ENCODE data around the gene ONECUT3.

Gene ONECUT3

DNA sequence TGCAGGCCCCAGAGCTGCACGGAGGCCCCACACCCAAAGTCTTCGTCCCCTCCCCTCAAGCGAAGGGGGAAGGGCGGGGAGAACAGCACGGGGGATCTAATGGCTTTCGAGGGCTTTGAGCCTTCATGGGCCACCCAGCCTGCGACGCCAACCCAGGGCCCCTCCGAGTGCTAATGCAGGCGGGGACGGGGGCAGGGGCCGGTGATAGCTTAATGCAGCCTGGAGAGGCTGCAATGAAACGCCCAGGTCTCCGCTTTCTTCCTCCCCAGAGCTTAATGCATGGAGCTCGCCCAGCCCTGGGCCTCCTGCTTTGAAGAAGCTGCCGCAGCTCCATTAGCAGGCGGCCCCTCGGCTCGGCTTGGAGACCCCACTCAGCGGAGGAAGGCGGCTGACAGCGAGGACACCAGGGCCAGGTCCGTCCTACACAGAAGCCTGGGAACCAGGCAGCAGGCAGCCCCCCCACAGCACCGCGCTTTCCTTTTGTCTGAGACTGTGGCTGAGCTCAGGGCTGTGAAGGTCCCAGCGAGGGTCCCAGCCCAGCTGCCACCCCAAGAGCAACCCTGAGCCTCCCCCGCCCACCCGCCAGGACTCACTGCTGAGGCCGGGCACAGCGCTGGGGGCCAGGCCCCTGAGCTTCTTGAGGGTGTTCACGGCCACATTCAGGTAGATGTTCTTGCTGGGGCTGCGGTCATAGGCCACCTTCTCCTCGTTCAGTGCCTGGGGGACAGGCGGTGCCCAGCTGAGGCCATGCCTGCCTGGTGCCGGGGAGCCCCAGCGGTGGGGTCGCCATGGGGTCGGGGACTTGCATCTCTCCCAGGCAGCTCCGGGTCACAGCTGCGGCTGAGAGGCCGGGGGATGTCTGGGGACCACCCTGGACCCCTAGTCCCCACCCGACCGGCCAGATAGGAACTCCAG, 66.3 kb downstream of the ONECUT3 start:
- CTCF ChIA-PET, result interaction anchor here (1.3 to 1.9 kb wide), 2 partner anchors 18 to 147 kb away, joined by 4 to 5 read pairs; no protein-coding TSS in a partner anchor
- no peak for DNase-seq (ENCODE audit: extremely low spot score)
- POLR2A ChIA-PET, result no interaction called here
- TF ChIP-seq, protein P1, sequence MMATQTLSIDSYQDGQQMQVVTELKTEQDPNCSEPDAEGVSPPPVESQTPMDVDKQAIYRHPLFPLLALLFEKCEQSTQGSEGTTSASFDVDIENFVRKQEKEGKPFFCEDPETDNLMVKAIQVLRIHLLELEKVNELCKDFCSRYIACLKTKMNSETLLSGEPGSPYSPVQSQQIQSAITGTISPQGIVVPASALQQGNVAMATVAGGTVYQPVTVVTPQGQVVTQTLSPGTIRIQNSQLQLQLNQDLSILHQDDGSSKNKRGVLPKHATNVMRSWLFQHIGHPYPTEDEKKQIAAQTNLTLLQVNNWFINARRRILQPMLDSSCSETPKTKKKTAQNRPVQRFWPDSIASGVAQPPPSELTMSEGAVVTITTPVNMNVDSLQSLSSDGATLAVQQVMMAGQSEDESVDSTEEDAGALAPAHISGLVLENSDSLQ (IDR thresholded peaks at IDR 0.05), result no peak
- TF ChIP-seq FOXK2 (IDR thresholded peaks at IDR 0.05), result no peak
- TF ChIP-seq BHLHE40 (IDR thresholded peaks at IDR 0.05; ENCODE audit: borderline replicate concordance), result no peak
- no peak for TF ChIP-seq L3MBTL2 (conservative IDR thresholded peaks at IDR 0.05)
- no peak for TF ChIP-seq SP1 (IDR thresholded peaks at IDR 0.05)
- no peak for TF ChIP-seq FOXM1 (IDR thresholded peaks at IDR 0.05; ENCODE audit: borderline replicate concordance)
- no peak for TF ChIP-seq FOXA1 (IDR thresholded peaks at IDR 0.05)
- no peak for TF ChIP-seq NFRKB (IDR thresholded peaks at IDR 0.05)
- TF ChIP-seq CTBP1 (IDR thresholded peaks at IDR 0.05; ENCODE audit: borderline replicate concordance), result no peak

DNA sequence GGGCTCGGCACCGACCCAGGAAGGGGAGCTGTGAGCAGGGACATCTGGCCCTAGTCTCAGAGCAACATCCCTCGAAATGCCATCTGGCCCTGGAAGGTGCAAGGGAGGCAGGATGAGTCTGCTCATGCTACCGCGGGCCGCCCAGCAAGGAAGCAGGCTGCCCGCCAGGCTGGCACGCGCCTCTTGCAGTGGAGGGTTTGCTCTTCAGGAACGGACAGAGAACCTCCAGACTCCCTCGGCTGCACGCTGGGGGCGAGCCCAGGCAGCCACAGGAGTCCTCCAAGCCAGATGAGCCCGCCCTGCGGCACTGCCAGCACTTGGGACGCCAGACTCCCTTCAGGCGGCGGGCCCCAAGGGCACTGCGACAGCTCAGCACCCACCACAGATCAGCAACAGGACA, 68.9 kb downstream of the ONECUT3 start:
- DNase-seq (ENCODE audit: extremely low spot score), result no peak
- CTCF ChIA-PET, result interaction anchor here (1.7 kb wide), 1 partner anchor 16 kb away, joined by 4 read pairs; no protein-coding TSS in a partner anchor
- no peak for TF ChIP-seq SUZ12 (IDR thresholded peaks at IDR 0.05)
- TF ChIP-seq ZNF384 (IDR thresholded peaks at IDR 0.05), result no peak
- no peak for TF ChIP-seq HDGF (IDR thresholded peaks at IDR 0.05; ENCODE audit: borderline replicate concordance)
- TF ChIP-seq FOXK2 (IDR thresholded peaks at IDR 0.05), result no peak
- no peak for TF ChIP-seq SP1 (IDR thresholded peaks at IDR 0.05)
- no peak for TF ChIP-seq NFRKB (IDR thresholded peaks at IDR 0.05)
- no peak for TF ChIP-seq TARDBP (IDR thresholded peaks at IDR 0.05)
- TF ChIP-seq, protein P1 (IDR thresholded peaks at IDR 0.05), result no peak
- TF ChIP-seq ELF4 (IDR thresholded peaks at IDR 0.05), result no peak
- TF ChIP-seq ARNT (IDR thresholded peaks at IDR 0.05), result no peak
- no peak for TF ChIP-seq FOXA1 (IDR thresholded peaks at IDR 0.05)
- no peak for TF ChIP-seq LEF1 (IDR thresholded peaks at IDR 0.05; ENCODE audit: borderline replicate concordance)
- TF ChIP-seq CTBP1 (IDR thresholded peaks at IDR 0.05; ENCODE audit: borderline replicate concordance), result no peak
- POLR2A ChIA-PET, result no interaction called here

DNA sequence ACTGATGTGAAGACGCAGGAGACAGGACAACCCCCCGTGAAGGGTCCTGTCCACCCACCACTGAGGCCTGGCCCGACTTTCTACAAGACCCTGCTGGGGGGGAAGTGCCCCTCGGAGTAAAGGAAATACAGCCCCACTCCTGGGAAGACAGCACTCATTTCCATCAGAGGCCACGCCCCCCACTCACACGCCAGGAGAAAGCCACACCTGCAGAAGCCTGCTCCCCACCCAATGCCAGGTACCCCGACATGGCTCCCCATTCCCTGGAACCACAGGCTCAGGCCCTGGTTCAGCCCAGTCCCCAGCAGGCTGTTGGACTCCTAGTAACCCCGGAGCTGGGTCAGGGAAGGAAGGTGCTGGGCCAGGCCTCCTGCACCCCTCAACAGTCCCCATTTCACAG, 69.7 kb downstream of the ONECUT3 start:
- POLR2A ChIA-PET, result no interaction called here
- TF ChIP-seq NFRKB (IDR thresholded peaks at IDR 0.05), result no peak
- no peak for TF ChIP-seq SP1 (IDR thresholded peaks at IDR 0.05)
- no peak for TF ChIP-seq BHLHE40 (IDR thresholded peaks at IDR 0.05; ENCODE audit: borderline replicate concordance)
- CTCF ChIA-PET, result interaction anchor here (1.7 kb wide), 1 partner anchor 16 kb away, joined by 4 read pairs; no protein-coding TSS in a partner anchor
- DNase-seq (ENCODE audit: extremely low spot score), result no peak

DNA sequence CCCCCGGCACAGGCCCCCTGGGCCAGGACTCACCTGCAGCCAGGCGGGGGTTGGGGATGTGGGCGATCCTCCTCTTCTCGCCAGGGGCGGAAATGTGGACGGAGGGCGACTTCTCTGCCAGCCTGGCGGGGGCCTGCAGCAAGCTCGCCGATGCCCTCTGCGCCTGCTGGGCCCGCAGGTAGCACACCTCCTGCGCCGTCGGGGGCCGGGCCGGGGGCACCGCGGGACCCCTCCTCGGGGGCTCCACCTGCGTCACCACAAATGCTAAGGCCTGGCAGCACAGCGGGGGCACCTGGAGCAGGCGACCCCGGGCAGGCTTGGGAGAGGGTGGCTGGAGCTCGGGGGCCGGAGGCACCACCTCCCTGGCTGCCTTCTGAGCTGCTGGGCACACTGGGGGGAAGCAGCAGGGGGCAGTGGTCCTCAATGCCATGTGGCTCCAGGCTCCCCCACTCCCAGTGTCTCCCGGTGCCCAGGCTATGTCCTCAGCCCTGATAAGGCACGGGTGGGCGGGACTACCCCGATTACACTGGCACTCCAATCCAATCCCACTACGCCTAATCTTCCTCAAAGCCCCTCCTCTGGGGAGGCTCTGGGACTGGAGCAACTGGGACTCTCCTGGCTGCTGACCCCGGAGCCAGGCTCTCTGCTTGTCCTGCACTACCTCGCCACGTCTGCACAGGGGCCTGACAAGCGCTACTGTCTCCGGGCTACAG, 70.4 kb downstream of the ONECUT3 start:
- DNase-seq (ENCODE audit: extremely low spot score), result no peak
- ChIA-PET POLR2A (no interaction called here), CTCF (interaction anchor here (1.7 kb wide), 1 partner anchor 15 kb away, joined by 4 read pairs; no protein-coding TSS in a partner anchor)
- TF ChIP-seq ELF4 (IDR thresholded peaks at IDR 0.05) (no peak), ARNT (IDR thresholded peaks at IDR 0.05) (no peak), FOXA1 (IDR thresholded peaks at IDR 0.05) (no peak), TARDBP (IDR thresholded peaks at IDR 0.05) (no peak), FOXM1 (IDR thresholded peaks at IDR 0.05; ENCODE audit: borderline replicate concordance) (no peak), NFRKB (IDR thresholded peaks at IDR 0.05) (no peak), LEF1 (IDR thresholded peaks at IDR 0.05; ENCODE audit: borderline replicate concordance) (no peak), ZNF384 (IDR thresholded peaks at IDR 0.05) (no peak), BHLHE40 (IDR thresholded peaks at IDR 0.05; ENCODE audit: borderline replicate concordance) (no peak)

DNA sequence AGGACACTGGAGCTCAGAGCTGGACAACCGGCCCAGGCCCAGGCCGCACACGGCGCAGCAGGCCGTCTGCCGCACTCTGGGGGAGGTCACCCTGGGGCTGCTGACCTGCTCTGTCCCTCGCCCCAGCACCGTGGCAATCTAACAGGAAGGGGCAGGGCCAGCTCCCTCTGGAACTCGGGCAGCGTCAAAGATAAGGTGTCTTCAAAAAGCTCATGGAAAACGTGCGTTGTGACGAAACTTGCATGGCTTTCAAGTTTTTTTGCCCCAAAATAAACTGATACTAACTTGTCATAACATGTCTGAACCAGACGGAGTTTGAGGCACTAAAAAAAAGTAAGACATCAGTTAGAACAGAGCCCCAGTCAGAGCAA, 70.9 kb downstream of the ONECUT3 start:
- TF ChIP-seq, protein P1 (IDR thresholded peaks at IDR 0.05), result no peak
- TF ChIP-seq HDGF (IDR thresholded peaks at IDR 0.05; ENCODE audit: borderline replicate concordance), result no peak
- no peak for TF ChIP-seq TARDBP (IDR thresholded peaks at IDR 0.05)
- ChIA-PET CTCF (no interaction called here), POLR2A (no interaction called here)
- no peak for DNase-seq (ENCODE audit: extremely low spot score)

DNA sequence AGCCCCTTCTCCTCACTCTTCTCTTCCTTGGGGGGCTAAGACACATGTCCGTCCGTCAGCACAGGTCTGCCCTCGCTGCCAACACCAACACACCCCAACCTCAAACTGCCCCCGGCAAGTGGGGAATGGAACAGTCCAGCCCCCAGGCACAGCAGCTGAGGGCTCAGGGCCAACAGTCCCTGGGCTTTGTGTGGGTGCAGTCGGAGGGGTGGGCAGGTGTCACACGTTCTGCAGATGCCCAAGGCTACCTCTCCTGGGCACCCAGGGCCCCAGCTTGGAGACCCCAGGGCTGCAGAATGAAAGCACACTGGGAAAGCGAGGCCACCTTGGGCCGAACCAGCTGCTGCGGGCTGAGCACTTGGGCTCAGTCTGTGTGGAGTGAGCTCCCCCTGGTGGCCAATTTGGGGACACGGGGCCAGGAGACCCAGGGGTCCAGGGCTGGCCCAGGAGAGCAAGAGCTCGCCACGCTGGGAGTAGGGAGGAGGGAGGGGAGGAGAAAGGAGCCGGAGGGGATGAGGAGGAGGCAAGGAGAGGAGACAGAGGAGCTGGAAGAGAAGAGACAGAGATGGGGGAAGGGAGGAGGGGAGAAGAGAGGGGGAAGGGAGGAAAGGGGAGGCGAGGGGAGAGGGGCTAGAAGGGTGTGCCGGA, 72.7 kb downstream of the ONECUT3 start:
- POLR2A ChIA-PET, result interaction anchor here (1.0 to 1.4 kb wide), 3 partner anchors 11 to 50 kb away, joined by 4 to 6 read pairs (median 4); no protein-coding TSS in a partner anchor

More for the DNA sequence above, 72.7 kb downstream of the ONECUT3 start:
- DNase-seq (ENCODE audit: extremely low spot score), result peak; percentile 89
- CTCF ChIA-PET, result interaction anchor here (0.6 to 2.1 kb wide), 25 partner anchors 9 to 282 kb away, joined by 3 to 32 read pairs (median 5); no protein-coding TSS in a partner anchor
- no peak for TF ChIP-seq LEF1 (IDR thresholded peaks at IDR 0.05; ENCODE audit: borderline replicate concordance)
- TF ChIP-seq ZNF384 (IDR thresholded peaks at IDR 0.05), result no peak
- no peak for TF ChIP-seq ARNT (IDR thresholded peaks at IDR 0.05)
- TF ChIP-seq CTBP1 (IDR thresholded peaks at IDR 0.05; ENCODE audit: borderline replicate concordance), result no peak
- TF ChIP-seq NFRKB (IDR thresholded peaks at IDR 0.05), result no peak
- TF ChIP-seq, protein P1 (IDR thresholded peaks at IDR 0.05), result no peak
- TF ChIP-seq BHLHE40 (IDR thresholded peaks at IDR 0.05; ENCODE audit: borderline replicate concordance), result no peak
- no peak for TF ChIP-seq HDGF (IDR thresholded peaks at IDR 0.05; ENCODE audit: borderline replicate concordance)
- TF ChIP-seq ELF4 (IDR thresholded peaks at IDR 0.05), result no peak
- no peak for TF ChIP-seq FOXM1 (IDR thresholded peaks at IDR 0.05; ENCODE audit: borderline replicate concordance)
- TF ChIP-seq FOXA1 (IDR thresholded peaks at IDR 0.05), result no peak

Data from HEK293T (cell line).